ENCODE measurements around the gene GPR26. TPM values are rescaled to one million over a fixed set of nuclear protein-coding genes. Genes with fewer than 3 reads are reported as not detected.

The GPR26 gene
- total RNA-seq, 1 experiment from 2014 or later, result 0.07 TPM

DNA sequence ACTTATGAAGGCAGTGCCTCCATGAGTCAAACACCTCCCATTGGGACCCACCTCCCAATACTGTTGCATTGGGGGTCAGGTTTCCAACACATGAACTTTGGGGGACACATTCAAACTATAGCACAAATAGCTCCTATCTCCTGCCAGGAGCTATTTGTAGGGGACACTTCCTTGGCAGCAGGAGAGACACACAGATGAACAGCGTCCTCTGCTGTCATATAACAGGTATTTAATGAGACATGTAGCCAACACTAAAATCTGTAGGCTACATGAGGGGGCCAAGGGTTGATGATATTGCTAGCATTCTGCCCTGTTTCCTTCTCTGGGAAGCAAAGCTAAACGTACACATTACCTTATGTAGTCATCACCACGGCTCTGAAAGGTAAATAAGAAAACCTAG lies 2.6 kb upstream of the GPR26 start:
- TF ChIP-seq, protein P1, sequence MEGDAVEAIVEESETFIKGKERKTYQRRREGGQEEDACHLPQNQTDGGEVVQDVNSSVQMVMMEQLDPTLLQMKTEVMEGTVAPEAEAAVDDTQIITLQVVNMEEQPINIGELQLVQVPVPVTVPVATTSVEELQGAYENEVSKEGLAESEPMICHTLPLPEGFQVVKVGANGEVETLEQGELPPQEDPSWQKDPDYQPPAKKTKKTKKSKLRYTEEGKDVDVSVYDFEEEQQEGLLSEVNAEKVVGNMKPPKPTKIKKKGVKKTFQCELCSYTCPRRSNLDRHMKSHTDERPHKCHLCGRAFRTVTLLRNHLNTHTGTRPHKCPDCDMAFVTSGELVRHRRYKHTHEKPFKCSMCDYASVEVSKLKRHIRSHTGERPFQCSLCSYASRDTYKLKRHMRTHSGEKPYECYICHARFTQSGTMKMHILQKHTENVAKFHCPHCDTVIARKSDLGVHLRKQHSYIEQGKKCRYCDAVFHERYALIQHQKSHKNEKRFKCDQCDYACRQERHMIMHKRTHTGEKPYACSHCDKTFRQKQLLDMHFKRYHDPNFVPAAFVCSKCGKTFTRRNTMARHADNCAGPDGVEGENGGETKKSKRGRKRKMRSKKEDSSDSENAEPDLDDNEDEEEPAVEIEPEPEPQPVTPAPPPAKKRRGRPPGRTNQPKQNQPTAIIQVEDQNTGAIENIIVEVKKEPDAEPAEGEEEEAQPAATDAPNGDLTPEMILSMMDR (conservative IDR thresholded peaks at IDR 0.05), result peak; percentile 77
- peaks cover 13 to 21% of the 10 kb centered on the region in 2 experiments for H3K4me1 Mint-ChIP-seq
- no peak overlapping the region for H3K4me2 ChIP-seq (ENCODE audit: insufficient read depth, insufficient read length, low read length)
- H3K79me1 ChIP-seq (ENCODE audit: insufficient read depth, low read depth, low read length, poor library complexity, severe bottlenecking), result no peaks in the 10 kb centered on the region
- DNase-seq, result no peak
- H3K56ac ChIP-seq (ENCODE audit: insufficient read length, low read depth, low read length), result no peak overlapping the region
- no peak overlapping the region for H3K4ac ChIP-seq (ENCODE audit: low read depth, low read length)
- no peaks in the 10 kb centered on the region for H4K20me1 ChIP-seq (ENCODE audit: control insufficient read depth, insufficient read depth, insufficient read length)
- H3K9me3 ChIP-seq (ENCODE audit: control insufficient read depth, low read depth, low read length), result no peaks in the 10 kb centered on the region
- no peak overlapping the region for H3K23ac ChIP-seq (ENCODE audit: insufficient read length, low read depth, low read length)
- no peak overlapping the region for H3K14ac ChIP-seq (ENCODE audit: insufficient read depth, low read length)
- H2BK120ac ChIP-seq (ENCODE audit: low read depth, low read length, poor library complexity, severe bottlenecking), result no peak overlapping the region
- no peak overlapping the region for H3K27ac Mint-ChIP-seq
- H2AK5ac ChIP-seq (ENCODE audit: insufficient read length, low read length), result no peak overlapping the region
- no peak overlapping the region for H2BK12ac ChIP-seq (ENCODE audit: insufficient read length, low read depth, low read length)
- no peak overlapping the region for H4K91ac ChIP-seq (ENCODE audit: insufficient read length, low read depth, low read length)
- H3K9ac ChIP-seq (ENCODE audit: extremely low read depth, insufficient read length, low read length), result no peak overlapping the region
- H3K79me2 ChIP-seq (ENCODE audit: insufficient read depth, low read length), result no peaks in the 10 kb centered on the region
- H3T11ph ChIP-seq (ENCODE audit: low read length), result no peak overlapping the region
- no peak overlapping the region for H4K5ac ChIP-seq (ENCODE audit: insufficient read length, low read depth, low read length)
- no peak overlapping the region for H2BK5ac ChIP-seq (ENCODE audit: insufficient read length, low read length)
- no peaks in the 10 kb centered on the region for H3K4me1 ChIP-seq (ENCODE audit: insufficient read depth, low read length)
- no peak overlapping the region for H4K8ac ChIP-seq (replicated peaks; ENCODE audit: insufficient read length, low read depth, low read length)
- H2BK20ac ChIP-seq (ENCODE audit: low read depth, low read length, poor library complexity, severe bottlenecking), result no peak overlapping the region
- peaks cover 4% of the 10 kb centered on the region for H3K23me2 ChIP-seq (ENCODE audit: insufficient read length, low read depth, low read length, poor library complexity, severe bottlenecking)
- H3K27me3 ChIP-seq (ENCODE audit: insufficient read depth, low read length), result peaks cover 31% of the 10 kb centered on the region; the same call in 1 of the 2 replicates
- WGBS (ENCODE audit: extremely low coverage, insufficient read length, low lambda C conversion rate), result no CpG with 5 or more reads among the region's 3 CpGs
- no peak overlapping the region for H3K4me3 Mint-ChIP-seq
- no peak overlapping the region for H2BK15ac ChIP-seq (ENCODE audit: low read depth, low read length)
- H3K27ac ChIP-seq (ENCODE audit: insufficient read length, low read depth, low read length), result no peak overlapping the region
- H2AFZ ChIP-seq (ENCODE audit: low read length), result no peak overlapping the region
- H3K36me3 Mint-ChIP-seq (ENCODE audit: insufficient read depth in 1 of 3, low read depth in 3 of 3), result peaks cover 0 to 4% (median 3%) of the 10 kb centered on the region in 3 experiments; a peak in 2 of 7 replicates
- no peak overlapping the region for H3K18ac ChIP-seq (ENCODE audit: insufficient read length, low read depth, low read length)
- H3K9me3 Mint-ChIP-seq, result peaks cover 2 to 9% of the 10 kb centered on the region in 2 experiments; a peak in 4 of 5 replicates
- peaks cover 62% of the 10 kb centered on the region for H3K27me3 Mint-ChIP-seq (ENCODE audit: low read depth)

Data from H9 (cell line).